ENCODE data around the gene DNAH10. TPM values are rescaled to one million over a fixed set of nuclear protein-coding genes. Genes with fewer than 3 reads are reported as not detected.

The DNAH10 gene
- total RNA-seq, 1 experiment from 2014 or later, result 0.09 TPM

- no peak for TF ChIP-seq ZNF532 (CRISPR knock-in tag; IDR thresholded peaks at IDR 0.05; ENCODE audit: borderline replicate concordance)
- no peak for TF ChIP-seq NFATC4 (CRISPR knock-in tag; IDR thresholded peaks at IDR 0.05)
- no peak for TF ChIP-seq ZNF317 (CRISPR knock-in tag; IDR thresholded peaks at IDR 0.05; ENCODE audit: borderline replicate concordance, low read depth)
- TF ChIP-seq ZNF416 (CRISPR knock-in tag; IDR thresholded peaks at IDR 0.05), result no peak
- no peak for TF ChIP-seq SP1 (CRISPR knock-in tag; conservative IDR thresholded peaks at IDR 0.05)
- TF ChIP-seq SMAD4 (CRISPR knock-in tag; IDR thresholded peaks at IDR 0.05), result no peak
These were observed 172.7 kb downstream of the DNAH10 start (continued) for GRCh38 chr12:123934829-123935228.

DNA sequence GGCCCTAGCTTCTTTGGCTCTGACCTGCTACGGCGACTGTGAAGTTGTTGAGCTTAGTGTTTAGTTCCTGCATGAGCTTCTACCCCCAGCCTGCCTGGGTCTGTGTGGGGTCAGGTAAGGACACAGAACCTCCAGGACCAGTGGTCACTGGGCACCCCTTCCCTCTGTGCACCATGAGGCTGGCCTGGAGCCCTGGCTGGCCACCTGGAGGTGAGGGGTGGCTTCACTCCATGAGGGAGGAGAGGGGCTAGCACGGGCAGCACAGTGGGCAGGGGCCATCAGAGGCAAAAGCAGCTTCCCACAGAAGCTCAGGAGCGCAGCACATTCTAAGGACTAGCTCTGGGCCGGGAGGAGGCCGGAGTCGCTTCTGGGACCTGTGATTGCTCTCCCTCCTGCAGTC lies 173.9 kb downstream of the DNAH10 start:
- no peak for DNase-seq (ENCODE audit: low spot score)
- Mint-ChIP-seq H3K27me3 (ENCODE audit: low read depth) (peaks cover 3% of the 10 kb centered on the region), H3K9me3 (no peaks in the 10 kb centered on the region), H3K4me3 (no peak overlapping the region), H3K27ac (no peak overlapping the region), H3K4me1 (no peaks in the 10 kb centered on the region), H3K36me3 (no peaks in the 10 kb centered on the region)
- ChIA-PET CTCF (interaction anchor here (1.6 kb wide), 1 partner anchor 10 kb away, joined by 5 read pairs; no protein-coding TSS in a partner anchor), POLR2A (no interaction called here)
- ATAC-seq, result no peak
- no peak for TF ChIP-seq ATF1 (CRISPR knock-in tag; IDR thresholded peaks at IDR 0.05)
- TF ChIP-seq, protein P1, sequence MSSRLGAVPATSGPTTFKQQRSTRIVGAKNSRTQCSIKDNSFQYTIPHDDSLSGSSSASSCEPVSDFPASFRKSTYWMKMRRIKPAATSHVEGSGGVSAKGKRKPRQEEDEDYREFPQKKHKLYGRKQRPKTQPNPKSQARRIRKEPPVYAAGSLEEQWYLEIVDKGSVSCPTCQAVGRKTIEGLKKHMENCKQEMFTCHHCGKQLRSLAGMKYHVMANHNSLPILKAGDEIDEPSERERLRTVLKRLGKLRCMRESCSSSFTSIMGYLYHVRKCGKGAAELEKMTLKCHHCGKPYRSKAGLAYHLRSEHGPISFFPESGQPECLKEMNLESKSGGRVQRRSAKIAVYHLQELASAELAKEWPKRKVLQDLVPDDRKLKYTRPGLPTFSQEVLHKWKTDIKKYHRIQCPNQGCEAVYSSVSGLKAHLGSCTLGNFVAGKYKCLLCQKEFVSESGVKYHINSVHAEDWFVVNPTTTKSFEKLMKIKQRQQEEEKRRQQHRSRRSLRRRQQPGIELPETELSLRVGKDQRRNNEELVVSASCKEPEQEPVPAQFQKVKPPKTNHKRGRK (CRISPR knock-in tag; IDR thresholded peaks at IDR 0.05; ENCODE audit: borderline replicate concordance), result no peak
- TF ChIP-seq, protein P2, sequence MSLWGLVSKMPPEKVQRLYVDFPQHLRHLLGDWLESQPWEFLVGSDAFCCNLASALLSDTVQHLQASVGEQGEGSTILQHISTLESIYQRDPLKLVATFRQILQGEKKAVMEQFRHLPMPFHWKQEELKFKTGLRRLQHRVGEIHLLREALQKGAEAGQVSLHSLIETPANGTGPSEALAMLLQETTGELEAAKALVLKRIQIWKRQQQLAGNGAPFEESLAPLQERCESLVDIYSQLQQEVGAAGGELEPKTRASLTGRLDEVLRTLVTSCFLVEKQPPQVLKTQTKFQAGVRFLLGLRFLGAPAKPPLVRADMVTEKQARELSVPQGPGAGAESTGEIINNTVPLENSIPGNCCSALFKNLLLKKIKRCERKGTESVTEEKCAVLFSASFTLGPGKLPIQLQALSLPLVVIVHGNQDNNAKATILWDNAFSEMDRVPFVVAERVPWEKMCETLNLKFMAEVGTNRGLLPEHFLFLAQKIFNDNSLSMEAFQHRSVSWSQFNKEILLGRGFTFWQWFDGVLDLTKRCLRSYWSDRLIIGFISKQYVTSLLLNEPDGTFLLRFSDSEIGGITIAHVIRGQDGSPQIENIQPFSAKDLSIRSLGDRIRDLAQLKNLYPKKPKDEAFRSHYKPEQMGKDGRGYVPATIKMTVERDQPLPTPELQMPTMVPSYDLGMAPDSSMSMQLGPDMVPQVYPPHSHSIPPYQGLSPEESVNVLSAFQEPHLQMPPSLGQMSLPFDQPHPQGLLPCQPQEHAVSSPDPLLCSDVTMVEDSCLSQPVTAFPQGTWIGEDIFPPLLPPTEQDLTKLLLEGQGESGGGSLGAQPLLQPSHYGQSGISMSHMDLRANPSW (CRISPR knock-in tag; conservative IDR thresholded peaks at IDR 0.05; ENCODE audit: low read depth), result no peak
- TF ChIP-seq ESRRA (CRISPR knock-in tag; IDR thresholded peaks at IDR 0.05; ENCODE audit: borderline replicate concordance), result no peak
- TF ChIP-seq CBFB (CRISPR knock-in tag; IDR thresholded peaks at IDR 0.05; ENCODE audit: low read depth), result no peak
- no peak for TF ChIP-seq ELF4 (CRISPR knock-in tag; IDR thresholded peaks at IDR 0.05; ENCODE audit: low read depth)
- no peak for TF ChIP-seq PRDM15 (CRISPR knock-in tag; IDR thresholded peaks at IDR 0.05)
- no peak for TF ChIP-seq NFATC4 (CRISPR knock-in tag; IDR thresholded peaks at IDR 0.05)
- no peak for TF ChIP-seq ZNF425 (CRISPR knock-in tag; conservative IDR thresholded peaks at IDR 0.05)
- no peak for TF ChIP-seq RELA (CRISPR knock-in tag; IDR thresholded peaks at IDR 0.05; ENCODE audit: borderline replicate concordance)
- TF ChIP-seq, protein P3, sequence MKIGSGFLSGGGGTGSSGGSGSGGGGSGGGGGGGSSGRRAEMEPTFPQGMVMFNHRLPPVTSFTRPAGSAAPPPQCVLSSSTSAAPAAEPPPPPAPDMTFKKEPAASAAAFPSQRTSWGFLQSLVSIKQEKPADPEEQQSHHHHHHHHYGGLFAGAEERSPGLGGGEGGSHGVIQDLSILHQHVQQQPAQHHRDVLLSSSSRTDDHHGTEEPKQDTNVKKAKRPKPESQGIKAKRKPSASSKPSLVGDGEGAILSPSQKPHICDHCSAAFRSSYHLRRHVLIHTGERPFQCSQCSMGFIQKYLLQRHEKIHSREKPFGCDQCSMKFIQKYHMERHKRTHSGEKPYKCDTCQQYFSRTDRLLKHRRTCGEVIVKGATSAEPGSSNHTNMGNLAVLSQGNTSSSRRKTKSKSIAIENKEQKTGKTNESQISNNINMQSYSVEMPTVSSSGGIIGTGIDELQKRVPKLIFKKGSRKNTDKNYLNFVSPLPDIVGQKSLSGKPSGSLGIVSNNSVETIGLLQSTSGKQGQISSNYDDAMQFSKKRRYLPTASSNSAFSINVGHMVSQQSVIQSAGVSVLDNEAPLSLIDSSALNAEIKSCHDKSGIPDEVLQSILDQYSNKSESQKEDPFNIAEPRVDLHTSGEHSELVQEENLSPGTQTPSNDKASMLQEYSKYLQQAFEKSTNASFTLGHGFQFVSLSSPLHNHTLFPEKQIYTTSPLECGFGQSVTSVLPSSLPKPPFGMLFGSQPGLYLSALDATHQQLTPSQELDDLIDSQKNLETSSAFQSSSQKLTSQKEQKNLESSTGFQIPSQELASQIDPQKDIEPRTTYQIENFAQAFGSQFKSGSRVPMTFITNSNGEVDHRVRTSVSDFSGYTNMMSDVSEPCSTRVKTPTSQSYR (CRISPR knock-in tag; IDR thresholded peaks at IDR 0.05), result no peak
- TF ChIP-seq, protein P4, sequence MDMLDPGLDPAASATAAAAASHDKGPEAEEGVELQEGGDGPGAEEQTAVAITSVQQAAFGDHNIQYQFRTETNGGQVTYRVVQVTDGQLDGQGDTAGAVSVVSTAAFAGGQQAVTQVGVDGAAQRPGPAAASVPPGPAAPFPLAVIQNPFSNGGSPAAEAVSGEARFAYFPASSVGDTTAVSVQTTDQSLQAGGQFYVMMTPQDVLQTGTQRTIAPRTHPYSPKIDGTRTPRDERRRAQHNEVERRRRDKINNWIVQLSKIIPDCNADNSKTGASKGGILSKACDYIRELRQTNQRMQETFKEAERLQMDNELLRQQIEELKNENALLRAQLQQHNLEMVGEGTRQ (CRISPR knock-in tag; IDR thresholded peaks at IDR 0.05), result no peak
